ENCODE results near the gene EIF3K.

The EIF3K gene

GRCh38 chr19:38684078-38684861 is 65.3 kb downstream of the EIF3K start (continued):
- TF ChIP-seq ZNF518A (tag by site-specific recombination; conservative IDR thresholded peaks at IDR 0.05; ENCODE audit: low read depth) (0 out of 2 replicates have a peak, but pooled peaks have one; percentile 15), PRDM10 (tag by site-specific recombination; IDR thresholded peaks at IDR 0.05) (peak; percentile 97), ZNF624 (tag by site-specific recombination; IDR thresholded peaks at IDR 0.05) (no peak), ZNF677 (tag by site-specific recombination; IDR thresholded peaks at IDR 0.05) (no peak), AEBP2 (tag by site-specific recombination; IDR thresholded peaks at IDR 0.05; ENCODE audit: borderline replicate concordance) (no peak), ZNF704 (tag by site-specific recombination; IDR thresholded peaks at IDR 0.05) (no peak), ZNF449 (tag by site-specific recombination; IDR thresholded peaks at IDR 0.05) (peak; percentile 61; the same call in 1 of the 2 replicates), PRDM4 (tag by site-specific recombination; IDR thresholded peaks at IDR 0.05) (no peak; the same call in none of the 2 replicates), ZNF544 (tag by site-specific recombination; IDR thresholded peaks at IDR 0.05) (no peak), PATZ1 (tag by site-specific recombination; IDR thresholded peaks at IDR 0.05) (peak; percentile 99), ZNF2 (tag by site-specific recombination; IDR thresholded peaks at IDR 0.05) (0 out of 2 replicates have a peak, but pooled peaks have one; percentile 44), ZNF548 (tag by site-specific recombination; IDR thresholded peaks at IDR 0.05) (no peak; the same call in 1 of the 2 replicates), REPIN1 (tag by site-specific recombination; IDR thresholded peaks at IDR 0.05; ENCODE audit: low read depth) (peak; percentile 81; the same call in 1 of the 2 replicates), ZNF830 (tag by site-specific recombination; IDR thresholded peaks at IDR 0.05; ENCODE audit: low read depth) (no peak), ZNF24 (tag by site-specific recombination; IDR thresholded peaks at IDR 0.05) (peak; percentile 85; the same call in 1 of the 2 replicates), ZNF654 (tag by site-specific recombination; IDR thresholded peaks at IDR 0.05; ENCODE audit: low read depth) (peak; percentile 8; the same call in 1 of the 2 replicates)

Data from HEK293 (cell line).